CD4-positive, alpha-beta T cell treated with Interleukin-15 for 4 hours (primary cell): ENCODE data around the gene RELB.
"Not testable (repeated sequence)": the region's sequence is repeated elsewhere in the genome, so short reads cannot be mapped to it uniquely, and the experiment has no call there.

ENCODE experiments used
- DNase-seq: peaks from one replicate; pipeline ENCODE4 v3.0.0-alpha.2; 2020; ENCODE audit warnings: low spot score

Gene RELB

DNA sequence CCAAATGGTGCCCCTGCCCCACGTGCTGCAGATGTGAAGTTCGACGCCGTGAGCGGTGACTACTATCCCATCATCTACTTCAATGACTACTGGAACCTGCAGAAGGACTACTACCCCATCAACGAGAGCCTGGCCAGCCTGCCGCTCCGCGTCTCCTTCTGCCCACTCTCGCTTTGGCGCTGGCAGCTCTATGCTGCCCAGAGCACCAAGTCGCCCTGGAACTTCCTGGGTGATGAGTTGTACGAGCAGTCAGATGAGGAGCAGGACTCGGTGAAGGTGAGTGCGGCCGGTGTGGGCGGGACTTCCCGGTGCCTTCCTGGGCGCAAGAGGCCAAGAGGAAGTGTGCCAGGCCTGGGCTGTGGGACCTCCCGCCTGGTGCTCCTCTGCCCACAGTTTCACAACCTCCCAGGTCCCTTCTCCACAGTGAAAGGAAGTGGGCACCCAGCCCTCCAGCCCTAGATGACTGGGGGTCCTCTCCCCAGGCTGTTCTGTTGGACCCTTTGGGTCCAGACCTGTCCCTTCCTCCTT, 14.1 kb upstream of the RELB start:
- DNase-seq = no peak

DNA sequence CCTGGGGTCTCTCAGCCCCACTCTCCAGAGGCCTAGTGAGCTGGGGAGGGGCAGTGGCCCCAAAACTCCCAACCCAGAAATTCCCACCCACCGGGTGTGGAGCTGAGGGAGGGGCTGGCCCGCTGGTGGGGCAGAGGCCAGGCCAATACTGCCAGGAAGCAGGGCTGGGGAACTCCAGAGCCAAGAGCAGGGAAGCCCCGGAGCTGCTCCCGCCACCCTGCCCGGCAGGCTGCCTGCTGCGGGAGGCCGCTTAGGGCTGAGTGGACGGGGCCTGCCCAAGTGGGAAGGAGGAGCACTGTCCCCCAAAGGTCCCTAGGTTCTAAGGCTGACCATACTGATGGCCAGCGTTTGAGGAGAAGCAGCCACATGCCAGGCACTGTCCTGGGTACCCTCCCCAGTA, 13.0 kb upstream of the RELB start:
- DNase-seq = no peak

GRCh38 chr19:44988896-44989556, 12.2 kb upstream of the RELB start:
- peak; percentile 66 for DNase-seq

GRCh38 chr19:44990459-44990858, 10.8 kb upstream of the RELB start:
- no peak for DNase-seq

GRCh38 chr19:44990966-44991365, 10.3 kb upstream of the RELB start:
- DNase-seq = no peak

- no peak for DNase-seq
These were observed 8.7 kb upstream of the RELB start for GRCh38 chr19:44992336-44993163.

GRCh38 chr19:44993526-44993925, 7.7 kb upstream of the RELB start:
- no peak for DNase-seq

DNA sequence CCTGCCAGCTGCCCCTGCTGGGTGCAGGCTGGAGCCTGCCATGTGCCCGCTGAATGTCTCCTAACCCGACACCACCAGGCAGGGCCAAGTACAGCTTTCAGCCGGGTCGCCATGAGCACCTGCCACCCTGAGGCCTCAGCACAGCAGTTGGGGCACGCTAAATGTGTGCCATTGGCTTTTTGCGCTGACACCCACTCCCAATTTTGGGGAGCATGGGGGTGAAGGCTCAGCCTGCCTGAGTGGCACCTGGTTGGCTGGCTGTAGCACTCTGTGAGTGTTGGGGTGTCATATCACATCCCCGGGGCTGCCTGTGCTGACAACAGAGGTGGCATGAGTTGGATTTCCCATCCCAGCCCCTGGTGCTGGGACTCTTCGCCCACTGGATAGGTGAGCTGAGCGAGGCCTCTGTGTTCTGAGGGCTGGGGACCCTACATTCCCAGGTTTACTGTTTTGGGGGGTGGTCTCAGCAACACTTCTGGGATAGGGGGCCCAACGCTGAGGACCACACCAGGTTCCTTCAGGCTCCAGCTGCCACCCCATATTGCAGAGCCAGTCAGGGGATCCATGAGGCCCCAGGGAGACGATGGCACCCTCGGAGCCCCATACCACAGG, 7.2 kb upstream of the RELB start:
- DNase-seq = no peak

- no peak for DNase-seq
These were observed 3.2 kb upstream of the RELB start for GRCh38 chr19:44998025-44998424.

DNA sequence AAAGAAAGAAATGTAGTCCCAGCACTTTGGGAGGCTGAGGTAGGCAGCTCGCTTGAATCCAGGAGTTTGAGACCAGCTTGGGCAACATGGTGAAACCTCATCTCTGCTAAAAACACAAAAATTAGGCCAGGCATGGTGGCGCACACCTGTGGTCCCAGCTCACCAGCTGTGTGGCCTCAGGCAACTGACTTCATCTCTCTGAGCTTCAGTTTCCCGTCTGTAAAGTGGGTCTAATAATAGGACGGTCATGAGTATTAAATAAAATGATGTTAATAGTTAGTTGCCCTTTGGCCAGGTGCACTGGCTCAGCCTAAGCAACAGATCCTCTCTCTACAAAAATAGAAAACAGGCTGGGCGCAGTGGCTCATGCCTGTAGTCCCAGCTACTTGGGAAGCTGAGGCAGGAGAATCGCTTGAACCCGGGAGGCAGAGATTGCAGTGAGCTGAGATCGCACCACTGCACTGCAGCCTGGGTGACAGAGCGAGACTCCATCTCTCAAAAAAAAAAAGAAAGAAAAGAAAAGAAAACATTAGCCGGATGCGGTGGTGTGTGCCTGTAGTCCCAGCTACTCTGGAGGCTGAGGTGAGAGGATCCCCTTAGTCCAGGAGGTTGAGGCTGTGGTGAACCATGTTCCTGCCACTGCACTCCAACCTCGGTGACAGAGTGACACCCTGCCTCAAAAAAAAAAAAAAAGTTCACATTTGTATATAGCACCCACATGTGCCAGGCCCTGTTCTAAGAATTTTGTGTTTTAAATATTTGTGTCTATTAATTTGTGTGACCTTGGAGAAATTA, 1.9 kb upstream of the RELB start:
- DNase-seq = not testable (repeated sequence)

DNA sequence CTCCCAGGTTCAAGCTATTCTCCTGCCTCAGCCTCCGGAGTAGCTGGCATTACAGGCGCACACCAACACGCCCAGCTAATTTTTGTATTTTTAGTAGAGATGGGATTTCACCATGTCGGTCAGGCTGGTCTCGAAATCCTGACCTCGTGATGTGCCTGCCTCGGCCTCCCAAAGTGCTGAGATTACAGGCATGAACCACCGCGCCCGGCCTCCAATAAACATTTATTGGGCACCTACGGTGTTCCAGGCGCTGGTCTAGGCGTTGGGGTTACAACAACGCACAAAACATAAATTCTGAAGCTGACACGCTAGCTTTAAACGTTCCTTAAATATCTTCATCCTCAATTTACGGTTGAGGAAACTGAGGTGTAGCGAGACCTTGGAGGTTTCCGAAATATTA, 599 bp upstream of the RELB start:
- DNase-seq = not testable (repeated sequence)

GRCh38 chr19:45003485-45003884, 2.2 kb downstream of the RELB start:
- DNase-seq = no peak

- no peak for DNase-seq
These were observed 4.5 kb downstream of the RELB start for GRCh38 chr19:45005787-45006186.

GRCh38 chr19:45008552-45008951, 7.3 kb downstream of the RELB start:
- no peak for DNase-seq

DNA sequence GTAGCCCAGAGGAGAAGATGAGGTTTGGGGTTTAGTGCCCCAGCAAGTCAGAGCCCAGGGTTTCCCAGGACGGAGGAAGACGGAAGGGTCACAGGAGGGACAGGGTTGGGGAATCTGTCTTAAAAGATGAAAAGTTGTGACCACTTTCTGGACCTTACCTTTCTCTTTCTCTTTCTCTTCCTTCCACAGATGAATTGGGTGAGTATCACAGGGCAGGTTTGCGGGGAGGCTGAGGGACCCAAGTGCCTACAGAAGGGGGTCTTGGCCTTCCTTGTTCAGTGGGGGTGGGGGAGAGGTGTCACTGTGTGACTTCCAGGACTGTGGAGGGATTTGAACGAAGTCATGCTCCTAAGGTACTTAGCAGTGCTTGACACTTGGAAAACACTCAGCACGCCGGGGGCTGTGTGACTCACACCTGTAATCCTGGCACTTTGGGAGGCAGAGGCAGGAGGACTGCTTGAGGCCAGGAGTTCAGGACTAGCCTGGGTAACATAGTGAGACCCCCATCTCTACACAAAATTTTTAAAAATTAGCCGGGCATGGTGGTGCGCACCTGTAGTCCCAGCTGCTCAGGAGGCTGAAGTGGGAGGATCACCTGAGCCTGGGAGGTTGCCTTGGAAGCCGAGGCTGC, 8.5 kb downstream of the RELB start:
- no peak for DNase-seq

GRCh38 chr19:45010306-45010705, 9.0 kb downstream of the RELB start:
- no peak for DNase-seq

DNA sequence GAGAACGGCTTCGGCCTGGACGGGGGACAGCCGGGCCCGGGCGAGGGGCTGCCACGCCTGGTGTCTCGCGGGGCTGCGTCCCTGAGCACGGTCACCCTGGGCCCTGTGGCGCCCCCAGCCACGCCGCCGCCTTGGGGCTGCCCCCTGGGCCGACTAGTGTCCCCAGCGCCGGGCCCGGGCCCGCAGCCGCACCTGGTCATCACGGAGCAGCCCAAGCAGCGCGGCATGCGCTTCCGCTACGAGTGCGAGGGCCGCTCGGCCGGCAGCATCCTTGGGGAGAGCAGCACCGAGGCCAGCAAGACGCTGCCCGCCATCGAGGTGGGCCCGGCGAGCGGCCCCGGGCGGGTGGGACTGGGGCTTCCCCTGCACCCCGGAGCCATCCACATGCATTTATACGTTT, 10.7 kb downstream of the RELB start:
- no peak for DNase-seq

DNA sequence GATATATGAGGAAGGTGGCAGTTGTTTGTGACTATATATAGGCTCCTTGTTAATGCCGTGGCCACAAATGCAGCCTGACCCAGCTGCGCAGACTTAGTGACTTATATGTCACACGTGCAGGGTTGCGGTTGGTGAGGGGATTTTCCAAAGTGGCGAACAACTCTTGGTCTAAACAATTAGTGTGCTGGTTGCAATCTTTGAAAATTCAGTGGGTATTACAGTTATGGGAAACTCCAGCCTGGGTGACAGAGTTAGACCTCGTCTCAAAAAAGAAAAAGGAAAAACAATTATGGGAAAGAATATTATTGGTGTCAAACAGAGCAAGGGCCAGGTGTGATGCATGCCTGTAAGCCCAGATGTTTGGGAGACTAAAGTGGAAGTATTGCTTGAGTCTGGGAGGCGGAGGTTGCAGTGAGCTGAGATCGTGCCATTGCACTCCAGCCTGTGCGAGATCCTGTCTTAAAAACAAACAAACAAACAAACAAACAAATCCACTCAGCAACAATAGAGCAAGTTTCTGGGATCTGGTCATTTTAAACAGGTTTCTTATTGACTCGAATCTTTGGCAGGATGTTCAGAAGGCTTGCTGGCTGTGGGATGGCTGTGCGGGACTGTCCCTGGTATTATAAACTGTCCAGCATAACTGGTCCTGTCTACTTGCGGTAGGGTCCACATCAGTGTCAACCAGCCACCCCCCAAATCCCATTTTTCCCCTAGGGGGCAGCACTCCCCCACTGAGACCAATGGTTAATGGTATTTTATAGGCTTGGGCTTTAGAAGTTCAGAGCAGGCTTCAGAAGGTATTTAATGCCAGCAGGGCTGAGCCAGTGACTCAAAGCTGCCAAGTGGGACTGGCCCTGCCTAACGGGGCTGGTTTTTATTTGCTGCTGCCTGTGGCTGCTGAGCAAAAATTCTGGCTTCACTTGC, 15.4 kb downstream of the RELB start:
- DNase-seq = peak; percentile 86

DNA sequence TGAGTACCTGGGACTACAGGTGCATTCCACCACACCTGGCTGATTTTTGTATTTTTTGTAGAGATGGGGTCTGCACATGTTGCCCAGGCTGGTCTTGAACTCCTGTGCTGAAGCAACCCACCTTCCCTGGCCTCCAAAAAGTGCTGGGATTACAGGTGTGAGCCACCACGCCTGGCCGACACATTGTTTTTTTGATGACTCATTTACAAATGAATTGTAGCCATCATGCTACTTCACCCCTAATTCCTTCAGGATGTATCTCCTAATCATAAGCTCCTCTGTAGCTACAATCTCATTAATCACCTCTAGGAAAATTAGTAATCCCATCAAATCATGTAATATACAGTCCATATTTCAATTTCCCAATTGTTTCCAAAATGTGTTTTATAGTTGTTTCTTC, 17.9 kb downstream of the RELB start:
- DNase-seq = no peak

DNA sequence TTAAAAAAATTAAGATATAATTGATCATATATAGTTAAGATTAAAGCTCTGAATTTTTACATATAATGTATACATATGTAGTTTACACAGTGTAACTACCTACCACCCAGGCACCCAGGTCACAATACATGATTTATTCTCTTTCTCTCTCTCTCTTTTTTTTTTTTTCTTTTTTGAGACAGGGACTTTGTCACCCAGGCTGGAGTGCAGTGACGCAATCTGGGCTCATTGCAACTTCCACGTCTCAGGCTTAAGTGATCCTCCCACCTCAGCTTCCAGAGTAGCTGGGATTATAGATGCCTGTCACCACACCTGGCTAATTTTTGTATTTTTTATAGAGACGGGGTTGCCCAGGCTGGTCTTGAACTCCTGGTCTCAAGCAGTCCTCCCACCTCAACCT, 18.8 kb downstream of the RELB start:
- no peak for DNase-seq

GRCh38 chr19:45021971-45022370, 20.7 kb downstream of the RELB start:
- no peak for DNase-seq
